NCI-H526 (cell line): ENCODE measurements around the gene FAM170B.

Experiments used
- DNase-seq, 2 experiments: peaks; one replicate each; lab custom pipeline; 2025; lab: John Stamatoyannopoulos, UW

The FAM170B gene

GRCh38 chr10:49152037-49152436, 18.2 kb upstream of the FAM170B start:
- DNase-seq = no peak

GRCh38 chr10:49151481-49151880, 17.7 kb upstream of the FAM170B start:
- no peak for DNase-seq

- peak; percentile 56 to 75 for DNase-seq
Measured at GRCh38 chr10:49151025-49151445, 17.2 kb upstream of the FAM170B start.

- DNase-seq = peak; percentile 16 to 54
Measured at GRCh38 chr10:49150426-49150825, 16.6 kb upstream of the FAM170B start.

DNA sequence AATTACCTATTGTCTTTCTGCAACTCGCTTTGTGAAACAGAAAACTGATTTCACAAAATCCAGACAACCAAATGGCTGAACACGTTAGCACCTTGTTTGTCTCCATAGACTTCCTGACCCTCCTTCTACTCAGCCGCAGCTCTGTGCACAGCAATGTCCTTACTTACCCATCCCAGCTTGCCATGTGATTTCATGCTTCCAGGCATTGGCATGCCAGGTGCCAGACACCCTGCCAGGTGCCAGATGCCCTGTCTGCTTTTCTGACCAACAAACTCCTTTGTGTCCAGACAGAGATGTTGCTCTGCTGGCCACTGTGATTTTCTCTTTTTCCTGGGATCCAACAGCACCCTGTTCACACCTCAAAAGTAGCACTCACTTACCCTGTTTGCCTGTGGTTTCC, 16.1 kb upstream of the FAM170B start:
- DNase-seq = no peak

DNA sequence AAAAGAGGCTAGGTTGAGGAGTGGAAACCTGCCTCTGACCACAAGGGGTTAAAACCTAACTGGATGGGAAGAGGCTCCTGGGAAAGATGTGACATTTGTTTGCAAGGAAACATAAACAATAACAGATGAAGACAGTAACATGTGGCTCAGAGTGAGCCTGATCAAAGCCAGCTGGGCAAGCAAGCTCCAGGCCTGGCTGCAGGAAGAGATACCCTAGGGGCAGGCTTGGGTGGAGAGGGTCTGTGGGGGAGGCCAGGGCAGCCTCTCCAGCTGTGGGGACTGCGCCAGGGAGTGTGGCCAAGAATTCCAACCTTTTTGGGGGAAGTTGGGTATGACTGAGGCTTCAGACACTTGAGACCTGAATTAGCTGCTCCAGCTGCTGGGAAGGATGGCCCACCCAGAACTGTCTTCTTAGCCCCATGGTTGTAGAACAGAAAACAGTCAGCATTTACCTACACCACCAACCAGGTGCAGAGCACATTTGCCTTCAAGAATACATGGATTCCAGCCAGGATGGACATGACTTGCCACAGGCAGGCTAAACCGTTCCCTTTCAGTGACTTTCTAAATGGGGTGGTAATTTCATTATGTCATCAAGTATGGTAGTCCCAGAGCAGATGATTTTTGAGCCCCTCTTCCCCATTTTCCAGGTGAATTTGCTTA, 10.4 kb upstream of the FAM170B start:
- DNase-seq = no peak

DNA sequence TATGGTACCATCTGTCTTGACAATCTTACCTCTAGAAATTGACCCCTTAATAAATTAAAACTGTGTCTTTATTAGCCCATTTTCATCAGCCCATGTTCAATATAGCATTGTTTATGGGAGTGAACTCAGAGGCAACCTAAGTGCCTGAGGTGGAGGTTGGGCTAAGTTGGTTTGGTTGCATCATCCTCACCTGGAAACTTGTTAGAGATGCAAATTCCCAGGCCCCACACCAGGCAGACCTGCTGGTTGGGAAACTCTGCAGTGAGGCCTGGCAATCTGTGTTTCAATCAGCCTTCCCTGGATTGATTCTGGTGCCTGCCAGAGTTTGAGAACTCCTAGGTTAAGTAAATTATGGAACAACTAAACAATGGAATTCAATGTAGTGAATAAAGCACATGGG, 9.4 kb upstream of the FAM170B start:
- DNase-seq = no peak

- no peak for DNase-seq
Measured at GRCh38 chr10:49141541-49142332, 7.9 kb upstream of the FAM170B start.

DNA sequence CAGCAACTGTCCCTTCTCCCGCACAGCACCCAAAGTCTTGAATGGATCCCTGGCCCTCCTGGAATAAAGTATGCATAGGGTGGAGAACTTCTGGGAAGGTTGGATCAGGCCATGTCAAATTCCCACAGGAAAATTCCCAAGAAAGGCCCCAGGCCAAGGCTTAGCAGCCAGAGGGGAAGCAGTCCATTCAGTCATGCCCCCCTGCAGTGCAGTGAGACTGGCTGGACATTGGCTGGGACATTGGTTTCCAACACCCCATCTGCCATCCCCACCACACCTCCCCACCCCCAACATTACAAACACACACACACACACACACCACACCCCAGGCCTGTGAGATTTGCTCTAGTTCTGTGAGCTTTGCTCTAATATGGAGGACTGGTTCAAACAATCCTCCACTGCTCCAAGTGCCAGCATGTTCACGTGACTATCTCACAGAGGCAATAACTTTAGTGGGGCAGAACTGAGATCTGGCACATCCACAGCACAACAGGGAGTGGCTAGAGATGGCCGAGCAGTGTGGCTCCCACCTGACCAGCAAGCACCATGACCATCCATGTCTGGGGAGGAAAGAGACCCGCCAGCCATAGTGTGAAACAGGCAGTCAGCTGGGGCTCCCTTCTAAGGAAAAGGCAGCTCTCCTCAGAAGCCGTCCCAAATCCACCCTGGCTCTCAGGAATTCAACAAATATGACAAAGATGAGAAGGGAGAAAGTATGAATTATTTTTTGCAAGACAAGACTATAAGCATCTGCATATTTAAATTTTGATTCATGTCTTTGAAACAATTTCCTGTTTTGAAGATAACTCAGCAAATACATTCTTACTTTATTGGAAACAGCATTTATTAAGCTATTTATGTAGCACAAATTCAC, 6.7 kb upstream of the FAM170B start:
- no peak for DNase-seq

GRCh38 chr10:49139846-49140195, 6.0 kb upstream of the FAM170B start:
- no peak for DNase-seq

DNA sequence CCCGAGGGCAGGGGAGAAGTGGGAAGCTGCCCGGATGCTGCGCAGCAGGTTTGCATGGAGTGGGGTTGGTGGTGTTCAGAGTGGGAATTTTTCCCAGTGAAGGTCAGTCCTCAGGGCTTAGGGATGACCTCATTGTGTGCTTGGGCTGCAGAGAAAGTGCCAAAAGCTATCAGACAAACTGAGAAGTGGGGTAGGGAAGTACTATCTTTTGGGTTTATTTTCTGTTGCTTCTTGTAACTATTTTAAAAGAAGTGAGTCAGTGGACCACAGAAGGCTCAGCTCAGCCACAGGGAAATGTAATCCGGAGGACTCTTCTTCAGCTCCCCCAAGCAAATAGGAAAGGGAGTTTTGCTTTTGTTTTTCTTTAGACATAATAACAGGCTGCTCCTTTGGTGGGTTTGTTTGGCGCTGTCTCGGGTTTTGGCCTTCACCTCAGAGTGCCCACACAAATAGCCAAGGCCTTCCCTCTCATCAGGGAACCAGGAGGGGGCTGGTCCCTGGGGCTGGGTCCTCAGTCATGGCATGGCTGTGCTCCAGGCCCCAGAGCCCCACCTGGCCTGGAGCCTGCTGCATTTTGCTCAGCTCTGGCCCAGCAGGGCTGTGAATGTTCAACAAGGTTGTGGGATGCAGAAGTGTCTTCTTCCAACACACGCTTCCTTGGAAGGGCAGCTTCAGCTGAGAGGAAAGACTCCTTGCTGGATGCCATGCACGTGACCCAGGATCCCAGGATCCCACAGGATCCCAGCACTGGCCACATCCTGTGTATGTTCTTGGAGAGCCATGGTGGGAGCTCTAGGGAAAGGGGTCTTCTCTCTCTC, 5.4 kb upstream of the FAM170B start:
- no peak for DNase-seq

GRCh38 chr10:49138361-49138891, 4.6 kb upstream of the FAM170B start:
- no peak for DNase-seq

DNA sequence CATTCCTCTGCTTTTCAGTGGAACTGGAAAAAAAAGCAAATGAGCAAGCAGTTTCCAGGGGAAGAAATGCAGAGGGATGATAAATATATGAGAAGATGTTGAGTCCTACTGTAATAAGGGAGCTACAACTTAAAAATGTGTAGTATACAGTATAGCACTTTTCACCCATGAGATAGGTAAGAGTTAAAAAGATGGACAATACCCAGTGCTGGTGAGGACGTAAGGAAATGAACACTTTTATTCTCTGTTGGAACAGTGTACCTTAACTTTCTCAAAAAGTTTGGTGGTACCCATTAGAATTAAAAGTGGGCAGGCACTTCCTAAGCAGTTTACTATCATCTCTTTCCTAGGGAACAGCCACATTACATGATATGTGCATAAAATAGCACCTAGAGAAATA, 2.7 kb upstream of the FAM170B start:
- no peak for DNase-seq

GRCh38 chr10:49135575-49136313, 1.9 kb upstream of the FAM170B start:
- DNase-seq = no peak

DNA sequence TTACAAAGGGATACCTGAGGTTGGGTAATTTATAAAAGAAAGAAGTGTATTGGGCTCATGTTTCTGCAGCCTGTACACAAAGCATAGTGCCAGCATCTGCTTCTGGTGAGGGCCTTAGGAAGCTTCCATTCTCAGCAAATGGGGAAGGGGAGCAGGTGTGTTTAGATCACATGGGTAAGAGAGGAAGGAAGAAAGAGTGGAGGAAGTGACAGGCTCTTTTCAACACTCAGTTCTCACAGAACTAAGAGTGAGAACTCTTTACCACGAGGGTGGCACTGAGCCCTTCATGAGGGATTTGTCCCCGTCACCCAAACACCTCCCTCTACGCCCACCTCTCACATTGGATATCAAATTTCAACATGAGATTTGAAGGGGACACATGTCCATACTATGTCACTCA, 506 bp upstream of the FAM170B start:
- DNase-seq = no peak

DNA sequence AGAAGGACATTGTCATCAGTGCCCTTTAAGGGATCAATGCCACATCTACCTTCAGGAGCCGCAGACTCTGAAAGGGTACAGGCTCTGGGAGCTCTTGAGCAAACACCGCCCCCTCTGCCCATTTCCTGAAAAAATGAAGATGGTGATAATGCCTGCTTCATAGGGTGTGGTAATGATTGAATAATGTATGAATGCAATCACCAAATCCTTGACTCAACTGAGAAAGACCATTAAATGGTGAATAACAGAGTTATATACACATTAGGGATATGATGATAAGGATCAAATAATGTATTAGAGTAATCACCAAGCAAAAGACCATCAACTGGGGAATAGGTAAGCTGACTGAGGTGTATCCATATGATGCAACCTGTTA, 1.5 kb downstream of the FAM170B start:
- no peak for DNase-seq

- no peak for DNase-seq
Measured at GRCh38 chr10:49131507-49132361, 2.1 kb downstream of the FAM170B start.

DNA sequence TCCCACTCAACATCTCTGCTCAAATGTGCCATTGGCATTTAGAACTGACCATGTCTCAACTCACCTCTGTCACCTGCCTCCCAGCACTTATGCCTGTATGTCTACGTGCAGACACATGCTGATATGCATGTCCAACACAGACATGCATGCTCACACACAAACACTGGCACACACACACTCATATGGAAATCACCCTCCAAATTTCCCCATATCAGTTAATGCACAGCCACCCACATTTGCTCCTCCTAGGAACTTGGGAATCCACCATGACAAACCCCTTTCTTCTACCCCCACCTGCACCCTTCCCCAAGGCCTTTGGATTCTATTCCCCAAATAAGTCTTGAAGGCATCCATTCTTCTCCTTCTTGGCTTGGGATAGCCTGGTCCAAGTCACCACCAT, 4.4 kb downstream of the FAM170B start:
- no peak for DNase-seq

DNA sequence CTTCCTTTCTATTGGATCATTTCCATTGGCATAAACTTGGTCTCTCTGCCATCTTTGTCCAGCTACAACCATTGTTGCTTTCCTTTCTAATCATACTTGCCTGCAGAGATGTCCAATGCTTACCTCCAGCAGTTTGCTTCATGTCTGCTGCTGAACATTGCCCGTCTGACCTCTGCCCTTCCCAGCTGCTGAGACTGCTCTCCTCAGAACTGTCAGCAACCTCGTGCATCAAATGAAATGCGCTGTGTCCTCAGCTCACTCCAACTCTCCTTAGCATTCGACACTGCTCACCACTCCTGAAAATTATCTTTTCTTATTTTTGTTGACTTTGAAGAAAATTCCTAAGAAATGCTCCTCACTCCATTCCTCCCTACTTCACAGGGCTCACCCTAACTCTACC, 5.0 kb downstream of the FAM170B start:
- no peak for DNase-seq
